Endothelial cell of umbilical vein (primary cell): Measurements from ENCODE around the gene CKLF. TPM values are rescaled to one million over a fixed set of nuclear protein-coding genes. Genes with fewer than 3 reads are reported as not detected.
"Not testable (repeated sequence)": the region's sequence is repeated elsewhere in the genome, so short reads cannot be mapped to it uniquely, and the experiment has no call there.

Experiments
- BruUV-seq: library from RNA; stranded (reverse); fragments of 400-500 nt; replicated peaks from 2 replicates; lab custom pipeline; 2021; lab: Mats Ljungman, UMichigan
- CTCF ChIA-PET: fragments of 300-600, 350-600 bp; sonication (Branson Sonifier 250); formaldehyde crosslinking; loops from one replicate; lab custom pipeline; 2021; ENCODE audit warnings: antibody characterized with exemption, inconsistent platforms; lab: Charles Lee
- POLR2A ChIA-PET: fragments of 300-600, 350-600 bp; sonication (Branson Sonifier 250); formaldehyde crosslinking; loops from one replicate; lab custom pipeline; 2021; ENCODE audit warnings: antibody characterized with exemption, inconsistent platforms; lab: Charles Lee
- DNase-seq: peaks from one replicate; pipeline ENCODE4 v3.0.0-alpha.2; 2011; ENCODE audit warnings: low read depth, low spot score
- FAIRE-seq: peaks from 2 replicates; lab custom pipeline; 2011; peaks lifted over from hg19 to GRCh38; lab: Jason Lieb, UNC
- H2AFZ ChIP-seq: 2 replicates; pipeline ENCODE4 v1.6.0; 2012; ENCODE audit warnings: low read depth, low read length, control low read depth, inconsistent platforms
- H3K27ac ChIP-seq: 2 replicates; pipeline ENCODE4 v1.5.1; 2011; ENCODE audit warnings: low read depth, mild to moderate bottlenecking, control low read depth, low read length, moderate library complexity; ENCODE audit not compliant: insufficient read depth
- H3K27me3 ChIP-seq, 2 experiments: 2 replicates each; pipeline versions ENCODE4 v1.6.0 to v1.6.1; 2011; ENCODE audit warnings: low read length in 2 of 2, mixed read lengths in 1 of 2; ENCODE audit not compliant: control insufficient read depth in 2 of 2, insufficient read depth in 2 of 2
- H3K36me3 ChIP-seq, 2 experiments: 2 replicates in 1 of 2; 3 replicates in 1 of 2; pipeline ENCODE4 v1.5.1; 2011; ENCODE audit warnings: low read length in 2 of 2, mild to moderate bottlenecking in 1 of 2, moderate library complexity in 1 of 2; ENCODE audit not compliant: control insufficient read depth in 2 of 2, insufficient read depth in 2 of 2; ENCODE audit errors: extremely low read depth in 1 of 2
- H3K4me1 ChIP-seq: 3 replicates; pipeline ENCODE4 v1.5.1; 2011; ENCODE audit warnings: mild to moderate bottlenecking, low read length; ENCODE audit not compliant: control insufficient read depth, insufficient read depth; ENCODE audit errors: extremely low read depth
- H3K4me2 ChIP-seq: 2 replicates; pipeline ENCODE4 v1.6.1; 2011; ENCODE audit warnings: low read length, control low read depth, mixed read lengths; ENCODE audit not compliant: insufficient read depth
- H3K4me3 ChIP-seq, 3 experiments: fragments of 200-600 bp in 1 of 3; sonication (generic), shearing (Covaris generic) in 1 of 3; replicated peaks in 1 of 3; 2 replicates each; pipeline ENCODE4 v1.5.1; 2011 to 2016; ENCODE audit warnings: control low read depth in 3 of 3, low read length in 3 of 3, mild to moderate bottlenecking in 2 of 3, inconsistent platforms in 1 of 3, low read depth in 1 of 3, moderate library complexity in 1 of 3; ENCODE audit not compliant: insufficient read depth in 1 of 3
- H3K79me2 ChIP-seq: 2 replicates; pipeline ENCODE4 v1.6.0; 2012; ENCODE audit warnings: low read length, inconsistent platforms; ENCODE audit not compliant: control insufficient read depth, insufficient read depth
- H3K9ac ChIP-seq: replicated peaks from 2 replicates; pipeline ENCODE3; 2011; ENCODE audit warnings: low read length, control low read depth; ENCODE audit not compliant: insufficient read depth; ENCODE audit errors: extremely low read depth
- H3K9me1 ChIP-seq: replicated peaks from 3 replicates; pipeline ENCODE4 v1.6.0; 2011; ENCODE audit warnings: mild to moderate bottlenecking, low read length; ENCODE audit not compliant: control insufficient read depth, insufficient read depth; ENCODE audit errors: extremely low read depth
- H3K9me3 ChIP-seq: replicated peaks from 2 replicates; pipeline ENCODE4 v1.5.1; 2012; ENCODE audit warnings: low read length, inconsistent platforms; ENCODE audit not compliant: control insufficient read depth, insufficient read depth
- H4K20me1 ChIP-seq: replicated peaks from 2 replicates; pipeline ENCODE3; 2011; ENCODE audit warnings: mild to moderate bottlenecking, low read length; ENCODE audit not compliant: control insufficient read depth, insufficient read depth; ENCODE audit errors: extremely low read depth
- FOS ChIP-seq: IDR thresholded peaks from 2 replicates; pipeline ENCODE4 v1.6.1; 2011; ENCODE audit warnings: mild to moderate bottlenecking, low read length, moderate library complexity, borderline replicate concordance; ENCODE audit not compliant: insufficient read depth
- GATA2 ChIP-seq: IDR thresholded peaks from 2 replicates; pipeline ENCODE4 v1.7.0; 2011; ENCODE audit warnings: low read depth, mild to moderate bottlenecking, moderate library complexity, mixed read lengths, low read length; ENCODE audit not compliant: insufficient read length, insufficient read depth
- MAX ChIP-seq: IDR thresholded peaks from 2 replicates; pipeline ENCODE4 v1.6.1; 2011; ENCODE audit not compliant: insufficient read depth, insufficient read length
- MYC ChIP-seq: IDR thresholded peaks from one replicate; pipeline ENCODE4 v1.6.1; 2011; ENCODE audit warnings: mild to moderate bottlenecking, low read depth, low read length
- POLR2A ChIP-seq: IDR thresholded peaks from 2 replicates; pipeline ENCODE4 v1.6.1; 2012; ENCODE audit warnings: low read depth, mild to moderate bottlenecking, control low read depth, low read length
- POLR2AphosphoS5 ChIP-seq: IDR thresholded peaks from 2 replicates; pipeline ENCODE4 v1.6.1; 2012; ENCODE audit warnings: low read depth, mild to moderate bottlenecking, control low read depth, low read length, moderate library complexity; ENCODE audit not compliant: insufficient read depth
- dilution Hi-C: fragments of 300-500 bp; cut with MboI; formaldehyde crosslinking; loops from one replicate; pipeline ENCODE4 v1.15.0; 2019; ENCODE audit warnings: low sequenced_read_pairs; ENCODE audit not compliant: extremely low pct_ligation_motif_present
- intact Hi-C: fragments of 100-400 bp; cut with micrococcal nuclease; formaldehyde crosslinking; loops from one replicate; pipeline ENCODE4 v1.10.0; 2022
- polyA plus RNA-seq, 4 experiments: library from polyadenylated mRNA; depleted of rRNA in 3 of 4; stranded (reverse) in 3 of 4; unstranded in 1 of 4; fragments of >200 nt; gene quantifications; 2 replicates each; pipeline versions ENCODE4 v1.2.1 to v1.2.3, GENCODE V29; 2011 to 2012; ENCODE audit warnings: missing spikeins in 1 of 4
- total RNA-seq: library from RNA; stranded (reverse); gene quantifications from 2 replicates; pipeline ENCODE4 v1.2.3, GENCODE V29; 2021
- TF ChIP-seq, protein P1 (sequence below), 2 donors: IDR thresholded peaks; 1 replicate in 1 of 2; 2 replicates in 1 of 2; pipeline ENCODE4 v1.5.1; 2011; ENCODE audit warnings: low read length in 2 of 2, mild to moderate bottlenecking in 2 of 2, moderate library complexity in 2 of 2, control low read depth in 1 of 2, inconsistent platforms in 1 of 2, low read depth in 1 of 2; ENCODE audit not compliant: insufficient read depth in 1 of 2; ENCODE audit errors: extremely low read depth in 1 of 2

CKLF gene
- total and polyA plus RNA-seq, 2 donors (not counting 3 experiments of a cell fraction or from before 2014, with no cell fraction given): 80.0 to 209 TPM

GRCh38 chr16:66566051-66566901 is 13.9 kb downstream of the CKLF start, which contains the start of gene CMTM1:
Gene CMTM1, plus strand, starts transcription at chr16:66566439. Its CDS starts 75 bp downstream, at chr16:66566514.
- intact Hi-C loops: loop anchor here (5.0 kb wide), 1 partner anchor 49 kb away; no protein-coding TSS in a partner anchor
- no peak for FAIRE-seq
- no TSS peak for BruUV-seq
- H3K4me3 ChIP-seq: no peak within 1 kb of the TSS
- peaks cover 15% of the 10 kb centered on the region for H3K79me2 ChIP-seq
- peaks cover 0 to 14% of the 10 kb centered on the region in 2 experiments for H3K36me3 ChIP-seq
- dilution Hi-C loops: no loop called here
- no peaks in the 10 kb centered on the region for H3K9me3 ChIP-seq
- H3K27me3 ChIP-seq: no peaks in the 10 kb centered on the region
- ChIA-PET CTCF (interaction anchor here (1.6 to 3.1 kb wide), 3 partner anchors 13 to 51 kb away, joined by 8 to 15 read pairs (median 15); partner anchors contain the start of gene CKLF), POLR2A (no interaction called here)
- no peaks in the 10 kb centered on the region for H3K9me1 ChIP-seq
- H3K27ac ChIP-seq: peak within 1 kb of the TSS; percentile 82
- H3K9ac ChIP-seq: no peak within 1 kb of the TSS
- no peak for DNase-seq
- TF ChIP-seq MYC: no peak
- TF ChIP-seq FOS: no peak
- TF ChIP-seq, protein P1, sequence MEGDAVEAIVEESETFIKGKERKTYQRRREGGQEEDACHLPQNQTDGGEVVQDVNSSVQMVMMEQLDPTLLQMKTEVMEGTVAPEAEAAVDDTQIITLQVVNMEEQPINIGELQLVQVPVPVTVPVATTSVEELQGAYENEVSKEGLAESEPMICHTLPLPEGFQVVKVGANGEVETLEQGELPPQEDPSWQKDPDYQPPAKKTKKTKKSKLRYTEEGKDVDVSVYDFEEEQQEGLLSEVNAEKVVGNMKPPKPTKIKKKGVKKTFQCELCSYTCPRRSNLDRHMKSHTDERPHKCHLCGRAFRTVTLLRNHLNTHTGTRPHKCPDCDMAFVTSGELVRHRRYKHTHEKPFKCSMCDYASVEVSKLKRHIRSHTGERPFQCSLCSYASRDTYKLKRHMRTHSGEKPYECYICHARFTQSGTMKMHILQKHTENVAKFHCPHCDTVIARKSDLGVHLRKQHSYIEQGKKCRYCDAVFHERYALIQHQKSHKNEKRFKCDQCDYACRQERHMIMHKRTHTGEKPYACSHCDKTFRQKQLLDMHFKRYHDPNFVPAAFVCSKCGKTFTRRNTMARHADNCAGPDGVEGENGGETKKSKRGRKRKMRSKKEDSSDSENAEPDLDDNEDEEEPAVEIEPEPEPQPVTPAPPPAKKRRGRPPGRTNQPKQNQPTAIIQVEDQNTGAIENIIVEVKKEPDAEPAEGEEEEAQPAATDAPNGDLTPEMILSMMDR (IDR thresholded peaks at IDR 0.05; ENCODE audit: extremely low read depth in 1 of 2, insufficient read depth in 1 of 2, low read depth in 1 of 2, low read length in 2 of 2): no peak
- no peak for TF ChIP-seq POLR2A
- no peak for TF ChIP-seq POLR2AphosphoS5
- TF ChIP-seq GATA2: no peak
- no peak for TF ChIP-seq MAX
- peak within 1 kb of the TSS; percentile 40 for H3K4me2 ChIP-seq
- H4K20me1 ChIP-seq: no peaks in the 10 kb centered on the region
- H3K4me1 ChIP-seq: peaks cover 45% of the 10 kb centered on the region
- H2AFZ ChIP-seq: no peak within 1 kb of the TSS

- dilution Hi-C loops, H3K9me1 ChIP-seq, DNase-seq, BruUV-seq, H3K27ac ChIP-seq, H3K9me3 ChIP-seq, CTCF ChIA-PET, H3K27me3 ChIP-seq, POLR2A ChIA-PET, FAIRE-seq, H3K4me2 ChIP-seq, H3K4me3 ChIP-seq, H3K9ac ChIP-seq, H4K20me1 ChIP-seq, H2AFZ ChIP-seq: not testable (repeated sequence)
- peaks cover 15% of the 10 kb centered on the region for H3K79me2 ChIP-seq
- peaks cover 45% of the 10 kb centered on the region for H3K4me1 ChIP-seq
- intact Hi-C loops: loop anchor here (5.0 kb wide), 1 partner anchor 50 kb away; no protein-coding TSS in a partner anchor
- peaks cover 0 to 14% of the 10 kb centered on the region in 2 experiments for H3K36me3 ChIP-seq
These were observed 14.9 kb downstream of the CKLF start for GRCh38 chr16:66567270-66567669.
